GM12891 (cell line): Measurements from ENCODE around the gene HUWE1.

Source experiments
- POLR2A ChIP-seq: IDR thresholded peaks from 2 replicates; pipeline ENCODE4 v1.6.1; 2011; ENCODE audit warnings: low read depth, low read length, control low read depth
- POLR2AphosphoS5 ChIP-seq: IDR thresholded peaks from 2 replicates; pipeline ENCODE4 v1.6.1; 2011; ENCODE audit warnings: low read depth, low read length, control low read depth
- TAF1 ChIP-seq: IDR thresholded peaks from 2 replicates; pipeline ENCODE4 v1.6.1; 2011; ENCODE audit warnings: low read depth, low read length, control low read depth

GRCh38 chrX:53704854-53705253 lies 18.3 kb upstream of the HUWE1 start:
- TF ChIP-seq POLR2AphosphoS5 (no peak), POLR2A (no peak), TAF1 (no peak)
